T1000 (cell line): ENCODE measurements around the gene FAM184A.
"Not testable (repeated sequence)": the region's sequence is repeated elsewhere in the genome, so short reads cannot be mapped to it uniquely, and the experiment has no call there.

Source experiments
- DNase-seq: peaks from one replicate; lab custom pipeline; 2025; ENCODE audit warnings: mixed read lengths; lab: John Stamatoyannopoulos, UW

Gene FAM184A

GRCh38 chr6:119078376-119079282 lies at the start of gene FAM184A:
Gene FAM184A, minus strand, starts transcription at chr6:119078664. Its CDS starts 365 bp downstream, at chr6:119078299.
- DNase-seq: peak; percentile 54

GRCh38 chr6:119127627-119128026 lies 49.2 kb upstream of the FAM184A start:
- DNase-seq: no peak

DNA sequence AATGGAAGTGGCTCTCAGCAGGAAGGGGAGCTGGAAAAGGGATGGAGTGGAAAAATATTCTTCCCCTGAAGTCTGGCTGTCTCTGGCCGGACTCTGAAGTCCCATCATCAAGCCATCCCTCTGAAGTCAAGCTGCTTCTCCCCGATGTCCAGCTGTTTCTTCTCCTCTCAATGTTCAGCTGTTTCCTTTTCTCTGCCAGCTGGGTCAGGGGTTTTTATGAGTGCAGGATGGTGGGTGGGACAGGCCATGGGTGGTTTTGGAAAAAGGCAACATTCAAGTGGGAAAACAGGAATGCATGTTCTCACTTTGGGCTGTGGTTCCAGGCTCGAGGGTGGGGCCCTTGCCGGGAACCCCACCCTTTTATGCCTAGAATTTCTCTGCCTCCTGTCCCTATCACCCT lies 48.4 kb upstream of the FAM184A start:
- no peak for DNase-seq

DNA sequence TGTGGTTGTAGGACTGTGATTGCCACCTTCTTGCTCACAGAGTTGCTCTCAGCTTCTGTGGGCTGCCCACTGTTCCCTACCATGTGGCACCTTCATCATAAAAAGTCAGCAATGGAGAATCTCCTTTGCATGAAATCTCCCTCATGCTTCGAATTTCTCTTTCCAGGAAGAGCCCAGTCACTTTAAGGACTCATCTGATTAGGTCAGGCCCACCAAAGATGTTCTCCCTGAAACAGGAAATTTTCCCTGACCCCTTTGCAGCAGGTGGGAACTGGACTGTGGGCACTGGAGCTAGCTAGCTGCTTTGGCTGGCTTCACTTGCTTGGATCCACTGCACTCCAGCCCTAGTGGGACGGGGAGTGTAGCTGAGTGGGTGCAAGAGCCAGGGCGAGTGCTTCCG lies 47.7 kb upstream of the FAM184A start:
- DNase-seq: no peak

- DNase-seq: no peak
These were observed 47.1 kb upstream of the FAM184A start for GRCh38 chr6:119125576-119125975.

GRCh38 chr6:119124079-119124824 lies 45.8 kb upstream of the FAM184A start:
- DNase-seq: no peak

DNA sequence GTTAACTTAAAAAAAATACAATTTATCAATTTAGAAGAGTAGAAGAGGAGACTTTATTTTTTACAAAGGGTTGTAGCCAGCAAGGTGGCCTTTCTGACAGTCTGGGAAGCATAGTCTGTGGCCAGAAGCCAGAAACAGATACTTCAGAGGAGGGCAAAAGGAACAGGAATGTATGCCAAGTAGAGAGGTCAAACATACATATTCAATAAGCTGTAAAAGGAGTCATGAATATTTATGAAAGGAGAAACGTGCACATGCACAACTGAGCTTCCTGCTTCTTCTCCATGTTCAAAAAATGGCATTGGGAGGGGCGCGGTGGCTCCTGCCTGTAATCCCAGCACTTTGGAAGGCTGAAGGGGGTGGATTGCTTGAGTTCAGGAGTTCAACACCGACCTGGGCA lies 43.9 kb upstream of the FAM184A start:
- no peak for DNase-seq

DNA sequence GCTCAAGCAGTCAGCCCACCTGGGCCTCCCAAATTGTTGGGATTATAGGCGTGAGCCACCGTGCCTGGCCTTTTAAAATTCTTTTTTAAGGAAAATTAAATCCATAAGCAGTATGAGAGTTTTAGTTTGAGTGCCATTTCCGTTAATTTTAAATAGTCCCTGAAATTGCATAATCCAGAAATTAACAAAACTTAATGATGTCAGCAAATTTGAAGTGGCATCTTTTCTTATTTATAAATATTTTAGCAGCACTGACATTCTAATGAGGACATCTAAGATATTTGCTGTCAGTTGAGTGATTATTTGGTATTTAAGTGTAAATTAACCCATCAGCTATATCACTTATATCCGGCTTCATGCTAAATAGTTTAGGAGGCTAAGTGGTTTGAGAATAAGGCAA lies 42.9 kb upstream of the FAM184A start:
- DNase-seq: no peak

GRCh38 chr6:119119989-119120388 lies 41.5 kb upstream of the FAM184A start:
- DNase-seq: no peak

DNA sequence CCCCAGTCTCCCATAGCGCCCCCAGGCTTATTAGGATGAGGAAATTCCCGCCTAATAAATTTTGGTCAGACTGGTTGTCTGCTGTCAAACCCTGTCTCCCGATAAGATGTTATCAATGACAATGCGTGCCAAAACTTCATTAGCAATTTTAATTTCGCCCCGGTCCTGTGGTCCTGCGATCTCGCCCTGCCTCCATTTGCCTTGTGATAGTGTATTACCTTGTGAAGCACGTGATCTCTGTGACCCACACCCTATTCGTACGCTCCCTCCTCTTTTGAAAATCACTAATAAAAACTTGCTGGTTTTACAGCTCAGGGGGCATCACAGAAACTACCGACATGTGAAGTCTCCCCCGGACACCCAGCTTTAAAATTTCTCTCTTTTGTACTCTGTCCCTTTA lies 40.6 kb upstream of the FAM184A start:
- not testable (repeated sequence) for DNase-seq

- no peak for DNase-seq
These were observed 38.3 kb upstream of the FAM184A start for GRCh38 chr6:119116712-119117281.

DNA sequence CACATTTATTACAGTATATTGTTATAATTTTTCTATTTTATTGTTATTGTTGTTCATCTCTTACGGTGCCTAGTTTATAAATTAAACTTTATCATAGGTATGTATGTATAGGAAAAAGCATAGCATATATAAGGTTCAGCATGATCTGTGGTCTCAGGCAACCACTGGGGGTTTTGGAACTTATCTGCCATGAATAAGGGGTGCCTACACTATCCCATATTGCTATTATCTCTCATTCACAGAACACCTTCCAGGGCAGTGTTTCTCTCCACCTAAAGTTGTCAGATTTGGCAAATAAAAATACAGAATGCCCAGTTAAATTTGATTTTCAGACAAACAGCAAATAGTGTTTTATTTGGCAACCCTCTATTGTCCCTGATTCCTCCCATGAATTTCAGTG lies 35.5 kb upstream of the FAM184A start:
- DNase-seq: no peak

GRCh38 chr6:119112812-119113530 lies 34.5 kb upstream of the FAM184A start:
- no peak for DNase-seq

GRCh38 chr6:119110601-119111548 lies 32.4 kb upstream of the FAM184A start:
- no peak for DNase-seq

DNA sequence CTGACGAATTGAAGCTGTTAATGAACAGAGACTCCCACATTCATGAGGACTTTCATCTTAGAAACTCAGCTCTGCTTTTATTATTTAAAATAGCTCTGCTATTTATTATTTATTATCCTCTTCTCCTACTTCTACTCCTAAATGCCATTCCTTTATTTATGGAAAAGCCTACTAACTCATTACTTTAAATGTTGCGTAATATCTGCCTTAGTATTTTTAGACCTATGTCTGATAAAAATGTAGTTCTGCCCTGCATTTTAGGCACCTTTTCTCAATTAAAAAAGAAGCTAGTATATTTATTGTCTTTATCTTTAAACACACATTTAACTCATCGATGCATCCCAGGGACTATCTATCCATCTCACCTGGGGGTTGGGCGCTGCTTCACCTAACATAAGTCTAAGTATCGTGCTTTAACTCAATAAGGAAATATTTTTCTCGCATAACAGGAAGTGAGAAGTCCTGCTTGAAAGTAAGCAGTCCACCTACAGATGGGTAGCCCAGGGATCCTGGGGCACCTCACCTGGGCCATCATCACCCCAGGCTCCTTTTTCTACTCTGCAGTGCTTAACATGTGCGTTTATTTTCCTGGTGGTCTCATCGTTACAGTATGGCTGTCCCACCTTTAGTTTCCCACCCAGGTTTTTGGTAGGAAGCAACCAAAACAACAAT lies 31.3 kb upstream of the FAM184A start:
- no peak for DNase-seq

DNA sequence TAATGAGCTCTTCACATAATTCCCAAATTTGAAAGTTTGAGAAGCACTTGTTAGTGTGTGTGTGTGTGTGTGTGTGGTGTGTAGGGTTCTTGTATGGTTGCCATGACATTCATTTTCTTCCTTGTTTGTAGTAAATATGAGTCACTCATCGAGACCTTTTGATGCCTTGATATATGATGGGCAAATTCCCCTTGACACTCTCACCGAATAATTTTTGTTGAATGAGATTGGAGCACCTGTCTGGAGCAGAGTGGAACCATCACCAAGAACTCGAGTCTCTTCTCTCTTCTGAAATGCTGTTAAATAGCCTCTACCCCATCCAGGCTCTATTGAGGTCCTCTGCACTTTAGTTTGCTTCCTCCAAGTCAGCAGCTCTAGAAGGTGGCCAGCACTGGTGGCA lies 29.6 kb upstream of the FAM184A start:
- DNase-seq: no peak

DNA sequence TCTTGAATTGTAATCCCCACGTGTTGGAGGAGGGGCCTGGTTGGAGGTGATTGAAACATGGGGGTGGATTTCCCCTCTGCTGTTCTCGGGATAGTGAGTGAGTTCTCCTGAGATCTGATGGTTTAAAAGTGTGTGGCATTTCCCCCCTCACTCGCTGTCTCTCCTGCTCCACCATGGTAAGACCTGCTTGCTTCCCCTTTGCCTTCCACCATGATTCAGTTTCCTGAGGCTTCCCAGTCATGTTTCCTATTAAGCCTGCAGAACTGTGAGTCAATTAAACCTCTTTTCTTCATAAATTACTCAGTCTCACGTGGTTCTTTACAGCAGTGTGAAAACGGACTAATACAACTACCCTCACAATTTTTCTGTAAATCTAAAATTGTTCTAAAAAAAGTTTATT lies 26.8 kb upstream of the FAM184A start:
- no peak for DNase-seq

GRCh38 chr6:119102901-119103300 lies 24.4 kb upstream of the FAM184A start:
- DNase-seq: no peak

- no peak for DNase-seq
These were observed 21.7 kb upstream of the FAM184A start for GRCh38 chr6:119100115-119100514.

DNA sequence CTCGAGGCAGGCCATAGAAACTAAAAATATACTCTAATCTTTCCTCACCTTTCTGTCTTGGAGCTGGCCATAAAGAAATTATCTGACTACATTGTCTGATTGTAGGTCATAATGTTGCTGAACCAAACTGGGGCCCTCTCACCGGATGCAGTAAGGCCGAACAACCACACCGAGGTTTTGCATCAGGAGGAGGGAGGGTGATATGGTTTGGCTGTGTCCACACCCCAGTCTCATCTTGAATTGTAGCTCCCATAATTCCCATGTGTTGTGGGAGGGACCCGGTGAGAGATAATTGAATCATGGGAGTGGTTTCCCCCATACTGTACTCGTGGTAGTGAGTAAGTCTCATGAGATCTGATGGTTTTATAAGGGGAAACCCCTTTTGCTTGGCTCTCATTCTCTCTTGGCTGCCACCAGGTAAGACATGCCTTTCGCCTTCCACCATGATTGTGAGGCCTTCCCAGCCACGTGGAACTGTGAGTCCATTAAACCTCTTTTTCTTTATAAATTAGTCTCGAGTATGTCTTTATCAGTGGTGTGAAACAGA lies 19.4 kb upstream of the FAM184A start:
- DNase-seq: not testable (repeated sequence)
